ENCODE data around the gene CORIN.
A peak's percentile ranks its signal among the peaks of the same experiment; 100 is the strongest.
"Not testable (repeated sequence)": the region's sequence is repeated elsewhere in the genome, so short reads cannot be mapped to it uniquely, and the experiment has no call there.

Gene CORIN

DNA sequence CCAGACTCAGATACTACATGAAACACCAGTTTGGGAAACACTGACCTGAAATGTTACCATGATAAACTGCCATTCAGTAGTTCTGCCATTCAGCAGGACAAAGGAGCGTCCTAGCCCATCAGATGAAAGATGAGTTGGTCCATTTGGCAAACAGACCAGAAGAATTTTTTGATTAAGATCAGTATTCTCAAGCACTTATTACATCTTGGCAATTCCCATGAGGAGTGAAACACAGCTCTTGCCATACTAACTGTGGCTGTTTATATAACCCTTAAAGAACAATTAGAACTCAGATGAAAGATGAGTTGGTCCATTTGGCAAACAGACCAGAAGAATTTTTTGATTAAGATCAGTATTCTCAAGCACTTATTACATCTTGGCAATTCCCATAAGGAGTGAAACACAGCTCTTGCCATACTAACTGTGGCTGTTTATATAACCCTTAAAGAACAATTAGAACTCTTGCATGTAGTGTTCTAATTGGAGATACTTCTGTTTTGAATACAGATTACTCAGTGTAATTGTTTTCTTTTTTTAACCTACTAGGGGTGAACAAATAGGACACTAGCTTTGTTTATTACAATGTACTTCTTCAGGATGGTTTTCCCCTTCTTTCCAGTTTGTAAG is 146.0 kb downstream of the CORIN start:
- DNase-seq (ENCODE audit: low read depth in 3 of 3, low spot score in 1 of 3) = not testable (repeated sequence)

DNA sequence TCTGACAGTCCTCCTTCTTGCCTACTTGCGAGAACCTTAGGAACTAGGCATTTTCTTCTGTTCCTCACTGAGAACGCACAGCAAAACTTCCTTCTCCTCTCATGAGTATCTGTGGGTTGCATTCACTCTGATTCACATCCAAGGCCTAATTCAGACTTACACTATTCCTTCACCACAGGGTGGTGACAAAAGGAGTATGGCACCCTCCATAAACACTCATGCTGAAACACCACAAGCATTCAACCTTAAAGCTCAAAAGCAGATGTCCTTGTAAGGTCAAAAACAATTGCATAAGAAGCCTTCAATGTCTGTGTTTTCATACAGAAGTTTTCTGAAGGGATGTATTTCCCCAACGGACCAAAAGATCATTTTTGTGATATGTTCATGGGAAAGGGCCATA is 147.3 kb downstream of the CORIN start:
- no peak for DNase-seq (ENCODE audit: low read depth in 3 of 3, low spot score in 1 of 3)

DNA sequence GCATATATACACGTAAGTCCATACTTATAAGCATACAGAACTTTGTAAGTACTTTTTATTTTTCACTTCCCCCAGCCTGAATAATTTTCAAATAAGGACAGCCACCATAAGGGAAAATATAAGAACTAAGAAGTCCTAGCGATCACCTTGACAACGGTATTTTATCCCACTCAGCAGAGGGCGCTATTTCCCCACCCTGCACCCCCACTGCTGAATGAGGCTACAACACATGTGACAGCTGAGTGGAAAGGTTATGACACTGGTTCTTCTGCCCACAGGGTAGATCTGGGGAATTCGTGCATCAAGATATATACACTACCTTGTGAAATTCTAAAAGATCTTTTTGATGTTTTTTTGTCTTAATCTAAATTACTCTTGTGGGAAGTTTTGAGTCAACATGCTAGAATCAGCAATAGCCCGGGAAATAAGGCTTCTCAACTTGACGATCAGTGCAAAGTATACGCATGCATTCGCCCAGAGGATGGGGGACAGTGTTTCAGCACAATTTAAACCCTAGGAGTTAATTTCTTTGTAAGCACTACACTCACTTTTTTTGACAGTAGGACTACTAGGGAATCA is 151.5 kb downstream of the CORIN start:
- peak; percentile 2 to 41 (median 18) for DNase-seq (ENCODE audit: low read depth in 3 of 3, low spot score in 1 of 3)

DNA sequence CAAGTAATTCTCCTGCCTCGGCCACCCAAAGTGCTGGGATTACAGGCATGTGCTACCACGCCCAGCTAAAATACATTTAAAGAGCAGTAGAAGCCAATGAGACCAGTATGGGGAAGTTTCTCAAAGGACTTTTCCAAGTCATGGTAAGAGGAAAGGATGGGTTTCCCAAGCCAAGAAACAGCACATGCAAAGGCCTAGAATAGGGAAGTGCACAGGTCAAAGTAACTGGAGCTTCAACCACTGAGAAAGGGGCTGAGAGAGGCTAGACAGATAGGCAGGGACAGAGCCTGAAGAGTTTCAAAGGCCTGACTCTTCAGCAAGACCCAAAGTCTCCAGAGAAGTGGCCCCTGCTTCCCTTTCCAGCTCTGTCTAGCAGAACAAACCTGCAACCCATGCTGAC is 162.1 kb downstream of the CORIN start:
- no peak for DNase-seq (ENCODE audit: low read depth in 3 of 3, low spot score in 1 of 3)

DNA sequence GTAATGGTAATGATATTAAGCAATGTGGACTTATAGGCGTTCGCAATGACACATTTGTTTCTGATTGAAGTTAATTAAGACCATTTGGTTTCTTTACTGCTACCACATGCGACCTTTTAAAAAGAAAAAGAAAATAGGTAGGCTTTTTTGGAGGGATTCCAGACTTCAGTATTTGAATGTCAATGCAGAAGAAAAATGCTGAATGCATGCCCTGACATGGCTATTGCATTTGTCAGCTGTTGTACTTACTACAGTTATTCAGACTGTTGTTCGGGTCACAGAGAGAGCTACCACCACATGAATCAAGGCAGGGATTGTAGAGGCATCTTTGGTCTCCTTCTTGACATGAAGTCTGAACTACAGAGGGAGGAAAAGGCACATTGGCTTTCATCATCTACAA is 163.7 kb downstream of the CORIN start:
- DNase-seq (ENCODE audit: low read depth in 3 of 3, low spot score in 1 of 3) = no peak

DNA sequence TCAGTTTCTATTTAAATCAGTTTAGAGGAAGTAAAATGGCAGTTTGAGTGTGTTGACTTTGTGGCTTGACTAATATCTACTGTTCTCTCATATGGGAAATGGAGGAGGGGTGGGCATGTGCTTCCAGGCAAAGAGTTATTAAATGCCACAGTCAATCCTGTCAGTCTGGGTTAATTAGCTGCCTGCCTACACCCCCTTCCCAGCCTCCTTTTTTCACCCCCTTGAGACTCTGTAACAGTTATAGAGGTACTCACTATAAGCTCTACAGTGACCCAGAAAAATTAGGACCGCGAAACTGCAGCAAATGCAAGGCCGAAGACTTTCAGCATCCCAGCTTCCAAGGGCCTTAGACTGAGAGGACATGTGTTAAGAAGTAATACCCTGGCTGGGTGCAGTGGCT is 165.2 kb downstream of the CORIN start:
- DNase-seq (ENCODE audit: low read depth in 3 of 3, low spot score in 1 of 3) = no peak

DNA sequence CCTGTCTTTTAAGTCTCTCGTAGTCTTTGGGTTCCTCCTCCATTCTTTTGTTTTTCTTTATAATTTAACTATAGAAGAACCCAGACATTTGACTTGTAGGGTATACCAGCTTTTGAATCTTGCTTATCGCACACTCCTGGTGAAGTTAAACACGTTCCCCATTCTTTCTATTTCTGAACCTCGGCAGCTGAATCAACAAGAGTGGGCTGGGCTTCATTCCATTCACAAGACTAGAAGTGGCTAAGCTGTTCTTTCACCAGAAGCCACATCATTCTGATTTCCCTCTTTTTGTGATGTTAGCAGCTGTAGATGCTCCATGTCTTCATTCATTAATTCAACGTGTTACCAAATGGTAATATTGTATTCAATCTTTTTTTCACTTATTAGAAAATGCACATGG is 167.9 kb downstream of the CORIN start:
- DNase-seq (ENCODE audit: low read depth in 3 of 3, low spot score in 1 of 3) = no peak

DNA sequence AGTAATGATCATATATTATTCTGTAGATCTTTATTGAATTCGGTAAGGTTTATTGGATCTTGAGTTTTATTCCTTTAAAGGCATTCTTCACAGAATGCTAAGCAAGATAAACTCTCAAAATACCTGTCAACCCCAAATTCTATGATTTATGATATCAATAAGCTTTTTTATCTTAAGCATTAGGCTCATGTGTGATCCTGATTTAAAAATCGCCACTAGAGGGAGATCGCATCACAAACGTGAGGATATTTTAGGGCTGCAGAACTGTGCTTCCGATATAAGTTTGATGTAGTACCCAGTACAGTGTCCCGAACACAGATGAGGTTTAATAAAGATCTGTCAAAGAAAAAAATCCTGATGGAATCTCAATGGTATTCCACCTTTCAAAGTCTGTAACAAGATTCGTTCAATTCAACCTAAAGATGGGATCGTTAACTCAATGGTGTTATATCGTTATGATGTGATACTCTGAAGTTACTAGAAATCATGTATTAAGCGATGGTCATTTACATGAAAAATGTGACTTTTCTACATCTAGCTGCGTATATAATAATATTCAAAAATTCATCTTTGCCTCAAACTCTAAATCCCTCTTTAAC is 169.0 kb downstream of the CORIN start:
- DNase-seq (ENCODE audit: low read depth in 3 of 3, low spot score in 1 of 3) = no peak

DNA sequence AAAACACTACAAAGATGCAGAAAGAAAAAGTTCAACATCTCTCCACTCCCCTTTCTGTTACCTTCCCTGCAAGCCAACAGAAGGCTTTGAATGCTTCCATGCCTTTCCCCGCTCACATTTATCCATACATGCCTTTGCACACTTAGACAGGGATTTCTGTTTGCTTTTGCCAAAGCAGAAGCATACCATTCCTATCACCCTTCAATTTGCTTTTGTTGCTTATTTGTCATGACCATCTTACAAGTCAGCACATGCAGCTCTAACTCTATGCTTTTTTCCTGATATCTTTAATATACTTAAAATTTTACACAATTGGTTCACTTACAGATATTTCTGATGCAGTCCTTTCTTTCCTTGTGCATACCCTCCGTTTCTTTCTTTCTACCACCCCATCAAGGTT is 169.6 kb downstream of the CORIN start:
- no peak for DNase-seq (ENCODE audit: low read depth in 3 of 3, low spot score in 1 of 3)

DNA sequence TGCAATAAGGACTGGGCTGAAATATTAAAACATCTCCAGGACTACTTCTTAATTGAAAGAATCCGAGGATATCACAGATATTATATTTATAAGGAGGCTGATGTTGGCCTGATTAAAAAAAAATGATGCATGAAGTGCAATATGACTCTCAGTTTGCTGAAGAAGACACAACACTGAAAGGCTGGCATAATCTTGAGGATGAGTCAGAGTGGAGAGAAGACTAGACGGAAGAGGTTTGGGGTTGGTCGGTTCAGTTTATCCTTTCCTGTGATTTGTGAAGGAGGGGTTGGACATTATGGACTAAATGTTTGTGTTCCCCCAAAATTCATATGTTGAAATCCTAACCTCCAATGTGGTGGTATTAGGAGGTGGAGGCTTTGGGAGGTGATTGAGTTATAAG is 170.3 kb downstream of the CORIN start:
- DNase-seq (ENCODE audit: low read depth in 3 of 3, low spot score in 1 of 3) = no peak

DNA sequence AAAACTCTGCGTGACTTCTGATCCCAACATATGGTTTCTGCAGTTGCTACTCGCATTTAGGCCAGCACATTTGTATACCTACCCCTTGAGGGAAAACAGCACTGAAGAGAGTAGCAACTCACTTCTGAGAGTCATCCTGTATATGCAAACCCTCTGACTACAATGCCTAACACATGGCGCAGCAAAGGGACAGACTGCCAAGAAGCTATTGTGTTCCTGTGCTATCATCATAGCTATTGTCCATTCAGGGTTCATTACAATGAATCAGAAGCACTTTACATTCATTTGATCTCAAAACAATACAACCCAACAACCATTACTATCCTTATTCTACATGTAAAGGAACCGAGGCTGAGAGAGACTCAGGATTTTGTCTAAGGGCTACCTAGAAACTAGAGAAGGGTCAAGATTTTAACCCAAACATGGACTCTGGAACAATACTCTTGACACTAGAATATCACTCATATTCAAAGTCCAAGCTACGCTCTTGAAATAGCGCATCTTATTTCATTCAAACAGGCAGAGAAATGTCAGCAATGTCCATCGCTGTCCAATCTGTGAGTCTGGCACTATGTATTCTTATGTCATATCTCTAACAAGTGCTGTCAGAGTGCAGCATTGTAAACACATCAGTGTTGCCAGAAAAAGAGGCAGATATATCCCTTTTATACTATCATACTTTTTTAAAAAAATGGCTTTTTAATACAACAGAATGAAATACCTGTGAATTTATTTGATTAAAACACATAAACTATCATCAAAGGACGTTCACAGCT is 173.6 kb downstream of the CORIN start:
- no peak for DNase-seq (ENCODE audit: low read depth in 3 of 3, low spot score in 1 of 3)

DNA sequence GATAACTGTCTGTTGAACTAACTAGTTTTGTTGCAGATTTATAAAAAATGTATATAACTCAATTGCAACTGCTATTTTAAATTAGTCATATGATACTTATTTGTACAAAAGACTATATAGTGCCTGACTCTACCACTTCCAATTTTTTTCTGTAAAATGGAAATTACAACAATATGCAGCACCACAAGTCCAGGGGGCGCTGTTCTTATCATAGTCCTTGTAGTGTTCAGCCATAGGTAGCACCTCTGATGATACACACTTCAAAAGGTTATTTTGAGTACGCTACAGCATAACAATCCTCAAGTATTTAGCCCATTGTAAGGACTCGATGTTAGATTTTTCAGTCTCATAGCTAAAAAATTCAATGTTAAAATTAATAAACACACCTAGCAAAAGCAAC is 174.9 kb downstream of the CORIN start:
- DNase-seq (ENCODE audit: low read depth in 3 of 3, low spot score in 1 of 3) = no peak

DNA sequence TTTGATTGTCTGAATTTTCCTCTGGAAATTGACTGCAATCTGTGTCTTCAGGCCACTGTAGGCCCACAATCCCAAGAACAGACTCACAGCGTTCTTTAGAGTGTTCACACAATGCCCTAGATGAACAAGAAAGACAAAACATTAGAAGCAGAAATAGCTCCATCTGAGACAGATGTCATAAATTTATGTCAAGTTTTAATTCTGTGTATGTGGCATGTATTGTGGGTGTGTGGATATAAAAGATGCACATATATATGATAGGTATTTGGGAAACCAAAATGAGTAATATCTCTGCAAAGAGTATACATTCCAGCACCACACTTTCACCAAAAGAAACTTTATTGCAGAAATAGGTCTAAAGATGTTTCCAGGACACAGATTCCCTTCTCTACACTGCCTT is 176.1 kb downstream of the CORIN start:
- DNase-seq (ENCODE audit: low read depth in 3 of 3, low spot score in 1 of 3) = no peak

DNA sequence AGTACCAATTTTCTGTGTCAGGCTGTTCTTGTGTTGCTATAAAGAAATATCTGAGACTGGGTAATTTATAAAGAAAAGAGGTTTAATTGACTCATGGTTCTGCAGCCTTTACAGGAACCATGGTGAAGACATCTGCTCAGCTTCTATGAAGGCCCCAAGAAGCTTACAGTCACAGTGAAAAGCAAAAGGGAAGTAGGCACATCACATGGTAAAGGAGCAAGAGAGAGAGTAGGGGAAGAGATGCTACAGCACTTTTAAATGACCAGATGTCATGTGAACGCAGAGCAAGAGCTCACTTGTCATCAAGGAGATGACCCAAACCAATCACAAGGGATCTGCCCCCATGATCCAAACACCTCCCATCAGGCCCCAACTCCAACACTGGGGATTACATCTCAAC is 178.5 kb downstream of the CORIN start:
- no peak for DNase-seq (ENCODE audit: low read depth in 3 of 3, low spot score in 1 of 3)

DNA sequence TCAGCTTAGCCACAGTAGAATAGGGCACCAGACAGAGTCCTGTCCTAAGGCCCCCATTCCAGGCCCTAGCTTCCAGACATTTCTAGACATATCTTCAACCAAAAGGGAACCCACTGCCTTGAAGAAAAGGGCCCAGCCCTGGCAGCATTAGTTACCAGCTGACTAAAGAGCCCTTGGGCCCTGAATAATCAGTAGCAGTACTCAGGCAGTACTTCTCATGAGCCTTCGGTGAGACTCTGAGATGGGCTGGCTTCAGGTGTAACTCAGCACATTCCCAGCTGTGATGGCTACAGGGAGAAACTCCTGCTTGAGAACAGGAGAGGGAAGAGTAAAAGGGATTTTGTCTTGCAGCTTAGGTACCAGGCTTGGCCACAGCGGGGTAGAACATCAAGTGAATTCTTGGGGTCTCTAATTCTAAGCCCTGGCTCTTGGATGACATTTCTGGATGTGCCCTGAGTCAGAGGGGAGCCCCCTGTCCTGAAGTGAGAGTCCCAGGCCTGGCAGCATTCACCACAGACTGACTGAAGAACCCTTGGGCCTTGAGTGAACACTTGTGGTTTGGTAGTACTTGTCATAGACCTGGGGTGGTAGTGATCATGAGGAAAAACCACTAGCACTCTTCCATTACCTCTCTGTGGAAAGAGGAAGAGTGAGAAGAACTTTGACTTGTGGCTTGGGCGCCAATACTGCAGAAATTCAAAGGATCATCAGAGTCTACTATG is 182.7 kb downstream of the CORIN start:
- no peak for DNase-seq (ENCODE audit: low read depth in 3 of 3, low spot score in 1 of 3)

DNA sequence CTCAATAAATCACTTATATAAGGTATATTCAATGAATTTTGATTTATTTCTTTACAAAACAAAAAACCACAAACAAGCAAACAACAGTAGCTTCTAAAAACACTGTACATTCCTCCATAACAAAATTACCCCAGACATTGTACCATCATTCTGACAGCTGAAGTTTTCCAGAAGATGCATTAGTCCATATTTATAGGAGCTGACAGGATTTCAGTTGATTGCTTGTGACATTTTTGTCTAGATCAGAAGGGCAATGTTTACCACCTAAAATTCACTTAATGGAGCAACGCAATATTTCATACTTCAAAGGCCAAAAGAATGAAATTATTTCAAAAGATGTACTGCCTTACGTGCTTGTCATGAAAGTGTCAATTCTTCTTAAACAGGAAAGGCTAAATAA is 185.8 kb downstream of the CORIN start:
- no peak for DNase-seq (ENCODE audit: low read depth in 3 of 3, low spot score in 1 of 3)

DNA sequence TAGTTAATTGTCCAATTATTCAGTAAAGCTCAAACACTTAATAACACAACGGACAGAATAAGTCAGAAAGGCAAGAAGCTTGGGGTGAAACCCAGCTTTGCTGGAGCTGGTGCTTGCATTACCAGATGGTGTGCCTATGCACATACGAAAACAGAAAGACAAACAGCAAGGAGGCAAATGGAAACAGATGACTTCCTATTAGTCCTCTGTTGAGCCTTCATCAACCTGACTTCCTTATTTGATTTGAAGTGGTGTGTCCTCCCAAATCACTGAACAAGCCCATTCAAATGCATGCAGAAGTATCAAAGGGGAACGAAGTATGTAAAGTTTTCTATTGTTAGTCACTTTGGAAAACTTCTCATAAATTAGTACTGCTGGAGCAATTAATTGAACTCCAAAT is 186.6 kb downstream of the CORIN start:
- no peak for DNase-seq (ENCODE audit: low read depth in 3 of 3, low spot score in 1 of 3)

DNA sequence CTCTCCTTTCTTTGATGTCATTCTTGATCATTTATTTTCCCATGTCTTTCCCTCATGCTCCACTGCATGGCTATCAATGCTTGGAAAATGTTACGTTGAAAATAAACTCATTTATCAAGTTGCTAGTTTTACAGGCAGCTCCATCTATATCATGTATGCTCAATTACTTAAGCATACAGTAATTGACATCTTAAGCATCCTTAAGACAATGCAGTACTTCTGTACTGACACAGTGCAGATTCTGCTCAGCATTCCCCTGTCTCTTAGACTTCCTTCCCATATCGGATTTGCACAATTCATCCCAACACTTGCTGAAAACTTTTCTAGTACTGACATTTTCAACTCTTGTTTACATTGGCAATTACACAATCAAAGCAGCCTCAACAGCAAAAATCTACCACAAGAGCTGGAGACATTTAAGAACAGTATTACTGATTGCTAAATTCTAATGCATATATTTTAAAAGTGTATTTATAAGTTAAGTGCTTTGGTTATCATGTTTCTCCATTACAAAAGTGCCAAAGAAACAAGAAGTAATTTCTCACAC is 187.2 kb downstream of the CORIN start:
- DNase-seq (ENCODE audit: low read depth in 3 of 3, low spot score in 1 of 3) = no peak

DNA sequence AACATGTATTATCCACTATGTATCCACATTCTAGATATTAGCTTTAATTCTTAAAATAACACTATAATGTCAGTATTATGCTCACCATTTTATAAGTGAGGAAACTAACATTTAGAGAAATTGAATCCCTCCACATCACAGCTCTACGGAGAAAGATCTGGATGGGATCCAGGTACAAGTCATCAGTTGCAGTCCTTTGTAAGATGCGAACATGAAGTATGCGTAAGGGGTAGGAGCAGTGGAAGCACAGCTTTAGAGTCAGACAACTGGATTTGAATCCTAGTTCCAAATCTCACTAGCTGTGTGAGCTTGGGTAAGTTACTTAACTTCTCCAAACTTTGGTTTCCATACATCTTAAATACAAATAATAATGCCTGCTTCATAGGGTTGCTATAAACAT is 190.3 kb downstream of the CORIN start:
- DNase-seq (ENCODE audit: low read depth in 3 of 3, low spot score in 1 of 3) = no peak

DNA sequence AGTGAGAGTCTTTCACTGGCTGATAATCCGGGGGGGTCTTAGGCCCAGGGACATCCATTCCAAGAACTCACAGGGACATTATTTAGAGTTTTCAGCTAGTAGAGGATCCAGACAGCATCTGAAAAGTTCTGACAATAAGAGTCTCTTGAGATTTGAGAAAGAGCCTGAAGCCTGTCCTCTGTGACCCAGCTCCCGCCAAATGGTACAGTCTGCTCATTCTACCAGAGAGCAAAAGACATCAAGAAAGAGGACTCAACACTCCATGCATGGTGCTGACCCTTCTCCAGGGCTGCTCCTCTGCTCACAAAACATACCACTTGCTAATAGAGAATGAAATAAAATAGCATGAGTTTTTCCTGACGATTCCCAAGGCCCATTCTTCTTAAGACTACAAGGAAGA is 190.8 kb downstream of the CORIN start:
- DNase-seq (ENCODE audit: low read depth in 3 of 3, low spot score in 1 of 3) = no peak

DNA sequence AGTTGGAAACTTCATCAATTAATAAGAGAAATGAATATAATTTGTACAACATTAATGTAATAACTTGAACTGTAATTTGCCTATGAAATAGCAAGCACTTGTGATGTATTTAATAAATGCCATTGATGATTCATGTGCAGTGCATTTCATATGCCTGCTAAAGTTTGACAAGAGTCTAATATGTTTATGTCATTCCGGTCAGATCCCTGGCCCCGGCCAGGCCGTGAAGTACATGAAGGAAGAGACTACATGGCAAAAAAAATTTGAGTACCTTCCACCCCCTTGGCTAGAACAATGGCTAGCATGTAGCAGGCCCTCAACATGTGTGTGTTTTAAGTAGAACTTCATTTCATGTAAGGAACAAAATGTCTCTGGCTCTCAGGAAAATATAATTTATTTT is 191.5 kb downstream of the CORIN start:
- no peak for DNase-seq (ENCODE audit: low read depth in 3 of 3, low spot score in 1 of 3)
